Fibroblast of lung (primary cell): ENCODE data around the gene SPTBN5. TPM values are rescaled to one million over a fixed set of nuclear protein-coding genes. Genes with fewer than 3 reads are reported as not detected.
A peak's percentile ranks its signal among the peaks of the same experiment; 100 is the strongest.

Experiments used
- DNase-seq, 2 donors: peaks; one replicate each; pipeline versions ENCODE4 v3.0.0 to v3.0.0-alpha.2; 2010; ENCODE audit warnings: low read depth in 2 of 2
- H2AFZ ChIP-seq: 2 replicates; pipeline ENCODE4 v1.5.1; 2012; ENCODE audit warnings: low read length, control low read depth, inconsistent platforms
- H3K27ac ChIP-seq: 2 replicates; pipeline ENCODE4 v1.5.1; 2011; ENCODE audit warnings: low read length, control low read depth; ENCODE audit not compliant: insufficient read depth
- H3K27me3 ChIP-seq: 2 replicates; pipeline ENCODE4 v1.5.1; 2011; ENCODE audit warnings: mild to moderate bottlenecking, low read length; ENCODE audit not compliant: control insufficient read depth, insufficient read depth
- H3K36me3 ChIP-seq: 2 replicates; pipeline ENCODE4 v1.5.1; 2011; ENCODE audit warnings: low read length; ENCODE audit not compliant: control insufficient read depth, insufficient read depth
- H3K4me1 ChIP-seq: 2 replicates; pipeline ENCODE4 v1.5.1; 2011; ENCODE audit warnings: low read length; ENCODE audit not compliant: control insufficient read depth, insufficient read depth; ENCODE audit errors: extremely low read depth
- H3K4me2 ChIP-seq: 2 replicates; pipeline ENCODE4 v1.5.1; 2011; ENCODE audit warnings: low read length, control low read depth; ENCODE audit not compliant: insufficient read depth; ENCODE audit errors: extremely low read depth
- H3K4me3 ChIP-seq, 4 experiments: fragments of 200-600 bp in 1 of 4; sonication (generic) in 1 of 4; replicated peaks in 1 of 4; 2 replicates each; pipeline ENCODE4 v1.5.1; 2011 to 2016; ENCODE audit warnings: low read length in 4 of 4, low read depth in 3 of 4, mild to moderate bottlenecking in 3 of 4, control low read depth in 2 of 4, inconsistent platforms in 1 of 4, mixed read lengths in 1 of 4; ENCODE audit not compliant: insufficient read depth in 1 of 4; ENCODE audit errors: control extremely low read depth in 1 of 4
- H3K79me2 ChIP-seq: 2 replicates; pipeline ENCODE4 v1.5.1; 2012; ENCODE audit warnings: mild to moderate bottlenecking, low read length, inconsistent platforms; ENCODE audit not compliant: control insufficient read depth, insufficient read depth
- H3K9ac ChIP-seq: 2 replicates; pipeline ENCODE4 v1.5.1; 2011; ENCODE audit warnings: mild to moderate bottlenecking, low read length, control low read depth; ENCODE audit not compliant: insufficient read depth
- H3K9me3 ChIP-seq: 2 replicates; pipeline ENCODE4 v1.5.1; 2012; ENCODE audit warnings: low read depth, low read length; ENCODE audit not compliant: control insufficient read depth, insufficient read depth
- H4K20me1 ChIP-seq: 2 replicates; pipeline ENCODE4 v1.5.1; 2011; ENCODE audit warnings: low read length; ENCODE audit not compliant: control insufficient read depth, insufficient read depth; ENCODE audit errors: extremely low read depth
- CTCF ChIP-seq, 2 donors: IDR thresholded peaks in 1 of 2; conservative IDR thresholded peaks in 1 of 2; 1 replicate in 1 of 2; 2 replicates in 1 of 2; pipeline ENCODE4 v1.5.1; 2011 to 2012; ENCODE audit warnings: low read length in 2 of 2, control low read depth in 1 of 2, inconsistent platforms in 1 of 2, low read depth in 1 of 2, mild to moderate bottlenecking in 1 of 2
- EZH2 ChIP-seq: IDR thresholded peaks from 2 replicates; pipeline ENCODE4 v1.5.1; 2012; ENCODE audit warnings: low read length, control low read depth, mild to moderate bottlenecking; ENCODE audit errors: missing control alignments
- polyA minus RNA-seq: library from RNA; depleted of rRNA, polyadenylated mRNA; stranded (reverse); fragments of >200 nt; gene quantifications from 2 replicates; pipeline ENCODE4 v1.2.3, GENCODE V29; 2011; ENCODE audit warnings: low replicate concordance
- polyA plus RNA-seq, 2 donors: library from polyadenylated mRNA; depleted of rRNA in 1 of 2; stranded (reverse) in 1 of 2; unstranded in 1 of 2; fragments of >200 nt; gene quantifications; 2 replicates each; pipeline ENCODE4 v1.2.1, GENCODE V29; 2011 to 2012; ENCODE audit warnings: missing spikeins in 1 of 2
- total RNA-seq: library from RNA; depleted of rRNA; stranded (reverse); fragments of >200 nt; gene quantifications from 2 replicates; pipeline ENCODE4 v1.2.1, GENCODE V29; 2014

SPTBN5 gene
- total RNA-seq: 0.26 and 0.66 TPM in 2 replicates
- polyA plus RNA-seq: 0.21 and 0.43 TPM in 2 replicates
- polyA plus RNA-seq (2012): 0.30 and 0.35 TPM in 2 replicates
- polyA minus RNA-seq: 0.04 and 0.20 TPM in 2 replicates

GRCh38 chr15:41893422-41894250 lies at the start of gene SPTBN5:
SPTBN5 (minus strand) TSS chr15:41894053; CDS start chr15:41893497, 556 bp downstream.
- no peaks in the 10 kb centered on the region for H4K20me1 ChIP-seq
- no peaks in the 10 kb centered on the region for H3K36me3 ChIP-seq
- peaks cover 11% of the 10 kb centered on the region for H3K4me1 ChIP-seq
- TF ChIP-seq EZH2 (no peak), CTCF (conservative IDR thresholded peaks at IDR 0.05 in 1 of 2, IDR thresholded peaks at IDR 0.05 in 1 of 2; ENCODE audit: low read depth in 1 of 2, low read length in 2 of 2) (no peak)
- no peak for DNase-seq
- H3K9me3 ChIP-seq: no peaks in the 10 kb centered on the region
- H3K9ac ChIP-seq: no peak within 1 kb of the TSS
- no peak within 1 kb of the TSS for H2AFZ ChIP-seq
- H3K79me2 ChIP-seq: no peaks in the 10 kb centered on the region
- H3K4me2 ChIP-seq: no peak within 1 kb of the TSS
- peak within 1 kb of the TSS; percentile 36 for H3K27ac ChIP-seq
- no peaks in the 10 kb centered on the region for H3K27me3 ChIP-seq
- H3K4me3 ChIP-seq: no peak within 1 kb of the TSS

GRCh38 chr15:41942886-41943285 lies 49.0 kb upstream of the SPTBN5 start:
- no peaks in the 10 kb centered on the region for H4K20me1 ChIP-seq
- TF ChIP-seq CTCF (conservative IDR thresholded peaks at IDR 0.05 in 1 of 2, IDR thresholded peaks at IDR 0.05 in 1 of 2; ENCODE audit: low read depth in 1 of 2, low read length in 2 of 2) (no peak), EZH2 (no peak)
- peaks cover 6% of the 10 kb centered on the region for H3K36me3 ChIP-seq
- peaks cover 40% of the 10 kb centered on the region for H3K4me1 ChIP-seq
- peaks cover 23% of the 10 kb centered on the region for H3K79me2 ChIP-seq
- no peak overlapping the region for H3K9ac ChIP-seq
- no peak overlapping the region for H3K4me3 ChIP-seq
- DNase-seq: no peak
- no peaks in the 10 kb centered on the region for H3K27me3 ChIP-seq
- H3K9me3 ChIP-seq: no peaks in the 10 kb centered on the region
- H3K27ac ChIP-seq: peak overlapping the region; percentile 91
- no peak overlapping the region for H3K4me2 ChIP-seq
- H2AFZ ChIP-seq: no peak overlapping the region

- peaks cover 38% of the 10 kb centered on the region for H3K4me1 ChIP-seq
Observed at GRCh38 chr15:41941644-41942415, 48.0 kb upstream of the SPTBN5 start.

More at GRCh38 chr15:41941644-41942415, 48.0 kb upstream of the SPTBN5 start:
- no peak for DNase-seq
- Histone ChIP-seq H3K4me3 (no peak overlapping the region), H4K20me1 (no peaks in the 10 kb centered on the region), H3K36me3 (peaks cover 6% of the 10 kb centered on the region), H2AFZ (no peak overlapping the region), H3K9me3 (no peaks in the 10 kb centered on the region), H3K4me2 (no peak overlapping the region), H3K27me3 (no peaks in the 10 kb centered on the region), H3K9ac (no peak overlapping the region), H3K27ac (no peak overlapping the region), H3K79me2 (peaks cover 19% of the 10 kb centered on the region)
- TF ChIP-seq EZH2: no peak
- no peak for TF ChIP-seq CTCF (conservative IDR thresholded peaks at IDR 0.05 in 1 of 2, IDR thresholded peaks at IDR 0.05 in 1 of 2; ENCODE audit: low read depth in 1 of 2, low read length in 2 of 2)
